ENCODE results near the gene CDC42BPB. TPM values are rescaled to one million over a fixed set of nuclear protein-coding genes. Genes with fewer than 3 reads are reported as not detected.

Gene CDC42BPB
- total and polyA plus RNA-seq, 2 of the 13 experiments (the other 11 are each of a cell fraction or from before 2014, with no cell fraction given): 19.7 to 32.3 TPM

GRCh38 chr14:103067231-103067954, 10.0 kb upstream of the CDC42BPB start:
- H3K36me3 ChIP-seq (replicated peaks in 1 of 2; ENCODE audit: control insufficient read depth in 1 of 2, insufficient read depth in 2 of 2, low read length in 2 of 2): no peaks in the 10 kb centered on the region
- no peaks in the 10 kb centered on the region for H3K9me3 ChIP-seq (ENCODE audit: low read length)
- H3K79me2 ChIP-seq (ENCODE audit: insufficient read depth, low read length): no peaks in the 10 kb centered on the region
- TF ChIP-seq ZNF891 (CRISPR knock-in tag; IDR thresholded peaks at IDR 0.05) (no peak), TEAD3 (CRISPR knock-in tag; optimal IDR thresholded peaks at IDR 0.05; ENCODE audit: borderline replicate concordance) (peak; percentile 37)
- TF ChIP-seq, protein P1, sequence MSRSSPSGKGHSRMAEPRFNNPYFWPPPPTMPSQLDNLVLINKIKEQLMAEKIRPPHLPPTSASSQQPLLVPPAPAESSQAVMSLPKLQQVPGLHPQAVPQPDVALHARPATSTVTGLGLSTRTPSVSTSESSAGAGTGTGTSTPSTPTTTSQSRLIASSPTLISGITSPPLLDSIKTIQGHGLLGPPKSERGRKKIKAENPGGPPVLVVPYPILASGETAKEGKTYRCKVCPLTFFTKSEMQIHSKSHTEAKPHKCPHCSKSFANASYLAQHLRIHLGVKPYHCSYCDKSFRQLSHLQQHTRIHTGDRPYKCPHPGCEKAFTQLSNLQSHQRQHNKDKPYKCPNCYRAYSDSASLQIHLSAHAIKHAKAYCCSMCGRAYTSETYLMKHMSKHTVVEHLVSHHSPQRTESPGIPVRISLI (CRISPR knock-in tag; IDR thresholded peaks at IDR 0.05; ENCODE audit: borderline replicate concordance): 0 out of 2 replicates have a peak, but pooled peaks have one; percentile 28
- H3K27ac ChIP-seq (ENCODE audit: extremely low read length, insufficient read depth, low read length): no peak overlapping the region
- no peak overlapping the region for H3K4me3 ChIP-seq (replicated peaks in 1 of 3; ENCODE audit: insufficient read depth in 1 of 3, low read depth in 2 of 3, low read length in 3 of 3)
- no peak overlapping the region for H2AFZ ChIP-seq (ENCODE audit: low read length)
- FAIRE-seq (no peak), ATAC-seq (no peak), DNase-seq (ENCODE audit: low spot score) (no peak)
- no peak overlapping the region for H3K9ac ChIP-seq (ENCODE audit: insufficient read depth, low read depth, low read length)
- 47% methylated on average over 8 of the region's 8 CpGs for WGBS (ENCODE audit: low lambda C conversion rate)
- ChIA-PET CTCF (ENCODE audit: low intra/inter-chr PET ratio, low total read pairs) (no interaction called here), POLR2A (interaction anchor here (0.7 kb wide), 1 partner anchor 1965 kb away, joined by 3 read pairs; no protein-coding TSS in a partner anchor)
- intact Hi-C loops (cut with micrococcal nuclease; ENCODE audit: unreplicated experiment): no loop called here
- peaks cover 3 to 24% of the 10 kb centered on the region in 2 experiments; a peak in 3 of 5 replicates for H3K27me3 ChIP-seq (ENCODE audit: control insufficient read depth in 1 of 2, insufficient read depth in 2 of 2, low read length in 2 of 2)
- no peaks in the 10 kb centered on the region for H4K20me1 ChIP-seq (ENCODE audit: insufficient read depth, low read length)
- peaks cover 61% of the 10 kb centered on the region for H3K4me1 ChIP-seq (ENCODE audit: insufficient read depth, low read length)
- BruUV-seq (replicated peaks): no TSS peak
- no peak overlapping the region for H3K4me2 ChIP-seq (ENCODE audit: low read depth, low read length)
- in situ Hi-C loops (cut with HindIII; ENCODE audit: extremely low pct_ligation_motif_present, low pct_unique_long_range_greater_than_20kb): no loop called here

DNA sequence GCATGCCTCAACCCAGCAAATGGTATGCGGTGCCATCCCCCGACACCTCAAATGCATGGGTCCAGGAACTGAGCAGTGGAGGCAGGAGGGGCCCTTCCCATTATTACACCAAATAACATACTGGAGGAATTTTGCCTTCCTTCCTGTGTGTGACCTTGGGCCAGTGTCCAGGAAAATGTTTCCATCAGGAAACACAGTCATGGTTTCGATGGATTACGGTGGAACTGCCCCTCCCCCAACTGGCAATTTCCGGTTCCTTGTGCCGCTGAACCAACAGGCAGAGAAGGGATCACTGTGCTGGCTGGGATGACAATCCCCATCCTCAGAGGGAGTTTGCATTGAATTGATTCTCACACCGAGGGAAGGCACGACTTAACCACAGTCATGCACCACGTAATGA, 9.1 kb upstream of the CDC42BPB start:
- POLR2A ChIA-PET: interaction anchor here (0.6 kb wide), 1 partner anchor 28 kb away, joined by 3 read pairs; the partner anchor contains the start of gene EXOC3L4
- TF ChIP-seq GABPA (IDR thresholded peaks at IDR 0.05; ENCODE audit: low read depth, low read length) (no peak), GABPA (CRISPR knock-in tag; IDR thresholded peaks at IDR 0.05; ENCODE audit: low read depth) (peak; percentile 90), SOX13 (IDR thresholded peaks at IDR 0.05) (no peak), SOX13 (CRISPR knock-in tag; conservative IDR thresholded peaks at IDR 0.05 in 1 of 2, IDR thresholded peaks at IDR 0.05 in 1 of 2) (no peak), ELF1 (CRISPR knock-in tag; IDR thresholded peaks at IDR 0.05) (peak; percentile 34; the same call in 1 of the 2 replicates), ETV5 (CRISPR knock-in tag; IDR thresholded peaks at IDR 0.05; ENCODE audit: borderline replicate concordance) (peak; percentile 81), FOSL2 (CRISPR knock-in tag; IDR thresholded peaks at IDR 0.05) (peak; percentile 27; the same call in 1 of the 2 replicates), ZNF281 (CRISPR knock-in tag; IDR thresholded peaks at IDR 0.05; ENCODE audit: borderline replicate concordance) (peak; percentile 80), SAP130 (CRISPR knock-in tag; IDR thresholded peaks at IDR 0.05; ENCODE audit: low read depth) (0 out of 2 replicates have a peak, but pooled peaks have one; percentile 14), ZNF572 (CRISPR knock-in tag; IDR thresholded peaks at IDR 0.05) (no peak), ZNF263 (CRISPR knock-in tag; IDR thresholded peaks at IDR 0.05) (peak; percentile 62; the same call in 1 of the 2 replicates)

More for the DNA sequence above, 9.1 kb upstream of the CDC42BPB start:
- no peak overlapping the region for H3K4me3 ChIP-seq (replicated peaks in 1 of 3; ENCODE audit: insufficient read depth in 1 of 3, low read depth in 2 of 3, low read length in 3 of 3)
- BruUV-seq (replicated peaks): no TSS peak
- 74% methylated on average over 9 of the region's 9 CpGs for WGBS (ENCODE audit: low lambda C conversion rate)
- H3K9ac ChIP-seq (ENCODE audit: insufficient read depth, low read depth, low read length): no peak overlapping the region
- CTCF ChIA-PET (ENCODE audit: low intra/inter-chr PET ratio, low total read pairs): no interaction called here
- H3K79me2 ChIP-seq (ENCODE audit: insufficient read depth, low read length): no peaks in the 10 kb centered on the region
- FAIRE-seq (no peak), DNase-seq (ENCODE audit: low spot score) (peak; percentile 47), ATAC-seq (no peak)
- no peaks in the 10 kb centered on the region for H3K36me3 ChIP-seq (replicated peaks in 1 of 2; ENCODE audit: control insufficient read depth in 1 of 2, insufficient read depth in 2 of 2, low read length in 2 of 2)
- intact Hi-C loops (cut with micrococcal nuclease; ENCODE audit: unreplicated experiment): no loop called here
- H3K27ac ChIP-seq (ENCODE audit: extremely low read length, insufficient read depth, low read length): no peak overlapping the region
- H3K27me3 ChIP-seq (ENCODE audit: control insufficient read depth in 1 of 2, insufficient read depth in 2 of 2, low read length in 2 of 2): peaks cover under 1 to 19% of the 10 kb centered on the region in 2 experiments; a peak in 2 of 5 replicates
- in situ Hi-C loops (cut with HindIII; ENCODE audit: extremely low pct_ligation_motif_present, low pct_unique_long_range_greater_than_20kb): no loop called here
- H3K4me1 ChIP-seq (ENCODE audit: insufficient read depth, low read length): peaks cover 60% of the 10 kb centered on the region
- no peak overlapping the region for H2AFZ ChIP-seq (ENCODE audit: low read length)
- H3K4me2 ChIP-seq (ENCODE audit: low read depth, low read length): no peak overlapping the region
- no peaks in the 10 kb centered on the region for H3K9me3 ChIP-seq (ENCODE audit: low read length)
- no peaks in the 10 kb centered on the region for H4K20me1 ChIP-seq (ENCODE audit: insufficient read depth, low read length)
